ENCODE measurements around the gene USP17L25.
"Not testable (repeated sequence)": the region's sequence is repeated elsewhere in the genome, so short reads cannot be mapped to it uniquely, and the experiment has no call there.

DNA sequence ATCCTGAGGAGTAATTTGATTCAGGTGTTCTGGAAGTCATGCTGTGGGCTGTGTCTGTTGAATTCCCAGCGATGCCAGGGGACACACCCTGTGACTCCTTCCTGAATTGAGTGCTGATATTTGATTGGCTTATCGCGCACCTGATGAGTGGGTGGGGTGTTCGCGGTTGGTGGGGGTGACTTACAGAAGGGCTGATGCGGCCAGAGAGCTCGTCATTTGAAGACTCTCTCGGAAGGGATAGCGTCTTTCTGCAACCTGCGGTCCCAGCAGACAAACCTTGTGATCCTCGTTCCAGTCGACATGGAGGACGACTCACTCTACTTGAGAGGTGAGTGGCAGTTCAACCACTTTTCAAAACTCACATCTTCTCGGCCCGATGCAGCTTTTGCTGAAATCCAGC lies 4.8 kb upstream of the USP17L25 start, which contains the start of gene USP17L24:
- TF ChIP-seq, protein P1, sequence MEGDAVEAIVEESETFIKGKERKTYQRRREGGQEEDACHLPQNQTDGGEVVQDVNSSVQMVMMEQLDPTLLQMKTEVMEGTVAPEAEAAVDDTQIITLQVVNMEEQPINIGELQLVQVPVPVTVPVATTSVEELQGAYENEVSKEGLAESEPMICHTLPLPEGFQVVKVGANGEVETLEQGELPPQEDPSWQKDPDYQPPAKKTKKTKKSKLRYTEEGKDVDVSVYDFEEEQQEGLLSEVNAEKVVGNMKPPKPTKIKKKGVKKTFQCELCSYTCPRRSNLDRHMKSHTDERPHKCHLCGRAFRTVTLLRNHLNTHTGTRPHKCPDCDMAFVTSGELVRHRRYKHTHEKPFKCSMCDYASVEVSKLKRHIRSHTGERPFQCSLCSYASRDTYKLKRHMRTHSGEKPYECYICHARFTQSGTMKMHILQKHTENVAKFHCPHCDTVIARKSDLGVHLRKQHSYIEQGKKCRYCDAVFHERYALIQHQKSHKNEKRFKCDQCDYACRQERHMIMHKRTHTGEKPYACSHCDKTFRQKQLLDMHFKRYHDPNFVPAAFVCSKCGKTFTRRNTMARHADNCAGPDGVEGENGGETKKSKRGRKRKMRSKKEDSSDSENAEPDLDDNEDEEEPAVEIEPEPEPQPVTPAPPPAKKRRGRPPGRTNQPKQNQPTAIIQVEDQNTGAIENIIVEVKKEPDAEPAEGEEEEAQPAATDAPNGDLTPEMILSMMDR (conservative IDR thresholded peaks at IDR 0.05), result not testable (repeated sequence)
- TF ChIP-seq ZFX (IDR thresholded peaks at IDR 0.05), result not testable (repeated sequence)

All from C4-2B (cell line).